IPS-18a (cell line): ENCODE data around the gene CIRBP.
A peak's percentile ranks its signal among the peaks of the same experiment; 100 is the strongest.

Experiments used
- H3K27ac ChIP-seq: one replicate; pipeline ENCODE4 v1.5.1; 2013; ENCODE audit warnings: low read length
- H3K27me3 ChIP-seq: one replicate; pipeline ENCODE4 v1.6.1; 2013; ENCODE audit warnings: mild to moderate bottlenecking, low read length; ENCODE audit not compliant: control insufficient read depth, insufficient read depth
- H3K36me3 ChIP-seq: one replicate; pipeline ENCODE4 v1.6.1; 2013; ENCODE audit warnings: low read depth, low read length; ENCODE audit not compliant: control insufficient read depth
- H3K4me1 ChIP-seq: one replicate; pipeline ENCODE4 v1.6.1; 2013; ENCODE audit warnings: low read depth, low read length; ENCODE audit not compliant: control insufficient read depth
- H3K4me3 ChIP-seq: one replicate; pipeline ENCODE4 v1.5.1; 2013; ENCODE audit warnings: low read length
- H3K9ac ChIP-seq: one replicate; pipeline ENCODE4 v1.6.1; 2013; ENCODE audit warnings: mild to moderate bottlenecking, low read length, moderate library complexity
- H3K9me3 ChIP-seq: one replicate; pipeline ENCODE4 v1.6.1; 2013; ENCODE audit warnings: low read depth, low read length; ENCODE audit not compliant: control insufficient read depth

The CIRBP gene

DNA sequence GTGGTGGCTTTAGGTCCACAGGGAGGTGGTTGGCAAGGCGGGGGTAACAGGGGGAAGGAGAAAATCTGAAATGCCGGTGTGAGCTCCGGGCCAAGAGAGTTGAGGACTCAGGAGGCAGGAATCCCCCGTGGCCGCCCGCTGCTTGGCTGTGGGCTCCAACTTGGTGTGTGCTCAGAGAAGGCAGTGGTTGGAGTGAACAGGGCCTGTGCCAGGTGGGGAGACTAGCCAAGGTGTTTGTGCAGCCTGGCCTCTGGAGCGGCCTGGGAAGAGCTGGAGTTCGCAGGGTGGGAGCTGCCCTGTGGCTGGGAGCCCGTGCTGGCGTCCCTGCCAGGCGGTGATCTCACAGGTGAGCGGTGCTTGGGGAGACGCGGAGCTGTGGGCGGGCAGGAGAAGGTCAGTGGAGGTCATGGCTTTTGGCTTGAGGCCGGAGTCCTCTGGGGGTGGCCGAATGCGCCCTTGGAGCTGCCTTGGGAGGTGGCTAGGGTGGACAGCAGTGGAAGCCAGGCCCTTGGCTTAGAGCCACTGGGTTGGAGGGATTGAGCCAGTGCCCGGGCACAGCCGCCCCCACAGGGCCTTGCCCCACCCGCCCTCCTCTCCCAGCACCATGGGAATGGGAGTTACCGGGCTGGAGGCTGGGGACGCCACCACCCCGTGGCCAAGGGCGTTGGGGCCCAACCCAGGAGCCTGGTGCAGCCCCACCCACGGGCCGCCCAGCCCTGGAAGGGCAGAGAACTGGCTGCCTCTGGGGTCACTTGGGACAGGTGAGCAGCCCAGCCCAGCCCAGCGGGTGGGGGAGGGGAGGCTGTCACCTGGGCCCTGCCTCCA lies 7.1 kb upstream of the CIRBP start:
- Histone ChIP-seq H3K4me1 (peaks cover 44% of the 10 kb centered on the region), H3K27me3 (peaks cover under 1% of the 10 kb centered on the region), H3K27ac (no peak overlapping the region), H3K36me3 (peaks cover 12% of the 10 kb centered on the region), H3K4me3 (peak overlapping the region; percentile 63), H3K9ac (peak overlapping the region; percentile 61), H3K9me3 (no peaks in the 10 kb centered on the region)

DNA sequence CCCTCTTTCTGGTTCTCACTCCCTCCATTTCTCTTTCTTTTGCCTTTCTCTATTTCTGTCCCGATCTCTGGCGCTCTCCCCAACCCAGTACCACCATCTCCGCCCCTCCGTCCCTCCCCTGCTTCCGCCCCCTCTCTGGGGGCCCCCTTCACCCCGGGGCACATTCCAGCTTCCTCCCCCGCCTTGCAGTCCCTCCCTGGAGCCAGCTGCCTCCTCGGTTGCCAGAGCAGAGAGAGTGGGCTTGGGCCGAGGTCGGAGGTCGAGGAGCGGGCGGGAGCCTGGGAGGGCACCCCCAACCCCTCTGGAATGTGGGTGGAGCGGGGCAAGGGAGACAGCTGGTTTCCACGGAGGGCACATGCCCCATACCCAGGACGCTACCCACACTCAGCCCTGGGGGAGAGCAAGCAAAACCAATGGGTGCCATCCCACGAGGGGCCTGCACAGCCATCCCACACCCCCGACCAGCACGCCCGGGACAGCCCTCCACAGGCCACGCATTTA lies 6.5 kb upstream of the CIRBP start:
- peaks cover 7% of the 10 kb centered on the region for H3K27me3 ChIP-seq
- peak overlapping the region; percentile 17 for H3K9ac ChIP-seq
- no peak overlapping the region for H3K27ac ChIP-seq
- peaks cover 45% of the 10 kb centered on the region for H3K4me1 ChIP-seq
- H3K9me3 ChIP-seq = no peaks in the 10 kb centered on the region
- H3K36me3 ChIP-seq = peaks cover 7% of the 10 kb centered on the region
- H3K4me3 ChIP-seq = peak overlapping the region; percentile 63

DNA sequence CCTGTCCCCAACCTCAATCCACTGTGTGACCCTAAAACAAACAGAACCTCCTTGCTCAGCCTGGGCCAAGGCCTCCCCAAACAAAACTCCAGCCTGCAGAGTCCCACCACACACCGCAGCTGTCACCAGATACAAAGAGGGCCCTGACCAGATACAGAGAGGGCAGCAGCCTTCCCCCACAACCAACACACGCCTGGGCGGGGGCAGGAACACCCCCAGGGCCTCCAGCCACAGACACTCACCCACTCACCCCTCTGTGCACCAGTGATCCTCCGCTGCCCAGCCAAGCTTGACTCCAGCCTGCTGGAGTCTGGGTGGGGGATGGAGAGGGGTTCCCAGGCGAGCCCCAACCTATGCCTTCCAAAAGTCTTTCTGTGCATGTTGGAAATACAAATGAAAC lies 5.9 kb upstream of the CIRBP start:
- Histone ChIP-seq H3K36me3 (peaks cover 2% of the 10 kb centered on the region), H3K27me3 (peaks cover 12% of the 10 kb centered on the region), H3K4me1 (peaks cover 50% of the 10 kb centered on the region), H3K27ac (no peak overlapping the region), H3K4me3 (no peak overlapping the region), H3K9me3 (no peaks in the 10 kb centered on the region), H3K9ac (no peak overlapping the region)

DNA sequence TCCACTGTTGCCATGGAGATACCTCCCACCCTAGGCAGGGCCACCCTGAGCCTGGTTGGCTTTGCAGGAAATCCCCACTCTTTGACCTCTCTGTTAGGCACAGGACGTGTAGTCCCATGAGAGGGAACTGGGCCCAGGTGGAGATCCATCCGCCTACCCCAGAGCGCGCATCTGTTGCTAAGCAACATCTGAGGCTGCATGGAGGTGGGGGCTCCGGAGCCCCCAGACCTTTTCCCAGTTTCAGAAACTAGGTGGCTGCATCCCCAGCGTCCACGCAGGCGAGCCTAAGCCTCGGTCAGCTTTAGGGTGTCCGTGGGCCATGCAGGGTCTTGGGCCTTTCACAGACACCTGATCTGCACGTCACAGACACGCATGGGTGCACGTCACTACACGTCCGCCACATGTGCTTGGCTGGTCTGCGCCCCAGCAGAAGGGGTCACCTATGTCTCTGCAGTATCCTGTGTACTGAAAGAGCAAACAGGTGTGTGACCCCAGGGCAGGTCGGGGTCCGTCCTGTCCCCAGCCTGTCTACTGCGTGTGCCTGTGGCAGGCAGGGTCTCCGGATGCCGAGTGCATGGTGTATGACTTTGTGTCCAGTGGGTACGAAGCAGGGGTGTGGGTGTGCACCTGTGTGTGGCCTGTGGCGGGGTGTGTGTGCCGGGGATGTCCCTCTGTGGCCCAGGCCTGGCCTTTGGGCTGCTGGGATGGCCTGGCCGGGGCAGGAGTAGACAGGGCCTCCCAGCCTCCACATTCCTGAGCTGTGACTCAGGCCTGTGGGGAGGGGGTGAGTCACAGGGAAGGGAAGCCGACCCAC lies 4.1 kb upstream of the CIRBP start:
- H3K27me3 ChIP-seq = peaks cover 12% of the 10 kb centered on the region
- H3K9me3 ChIP-seq = no peaks in the 10 kb centered on the region
- H3K27ac ChIP-seq = no peak overlapping the region
- H3K36me3 ChIP-seq = no peaks in the 10 kb centered on the region
- no peak overlapping the region for H3K9ac ChIP-seq
- peaks cover 46% of the 10 kb centered on the region for H3K4me1 ChIP-seq
- peak overlapping the region; percentile 8 for H3K4me3 ChIP-seq

DNA sequence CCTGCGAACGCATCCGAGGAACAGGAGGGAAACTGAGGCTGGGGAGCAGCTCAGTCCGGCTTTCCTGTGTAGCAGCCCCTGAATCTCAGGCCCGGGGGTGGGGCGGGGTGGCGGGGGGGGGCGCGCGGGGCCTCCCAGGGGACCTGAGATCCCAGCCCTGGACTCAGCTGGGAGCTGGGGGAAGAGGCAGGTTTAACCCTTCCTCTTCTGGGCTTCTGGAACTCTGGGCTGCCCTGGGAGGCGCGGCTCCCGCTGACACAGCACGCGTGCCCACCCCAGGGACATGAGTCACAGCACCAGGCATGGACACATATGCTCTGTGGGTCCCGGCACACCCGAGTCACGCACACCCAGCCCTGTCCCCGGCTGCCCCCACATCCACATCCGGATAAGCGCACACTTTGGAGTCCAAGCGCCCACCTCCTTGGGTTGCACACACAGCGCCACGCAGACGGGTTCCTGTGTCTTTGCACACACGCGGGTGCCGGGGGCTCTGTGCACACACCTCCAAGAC lies 3.5 kb upstream of the CIRBP start:
- no peak overlapping the region for H3K27ac ChIP-seq
- H3K9ac ChIP-seq = no peak overlapping the region
- peak overlapping the region; percentile 48 for H3K4me3 ChIP-seq
- peaks cover 12% of the 10 kb centered on the region for H3K27me3 ChIP-seq
- H3K36me3 ChIP-seq = peaks cover 5% of the 10 kb centered on the region
- H3K4me1 ChIP-seq = peaks cover 49% of the 10 kb centered on the region
- H3K9me3 ChIP-seq = no peaks in the 10 kb centered on the region

DNA sequence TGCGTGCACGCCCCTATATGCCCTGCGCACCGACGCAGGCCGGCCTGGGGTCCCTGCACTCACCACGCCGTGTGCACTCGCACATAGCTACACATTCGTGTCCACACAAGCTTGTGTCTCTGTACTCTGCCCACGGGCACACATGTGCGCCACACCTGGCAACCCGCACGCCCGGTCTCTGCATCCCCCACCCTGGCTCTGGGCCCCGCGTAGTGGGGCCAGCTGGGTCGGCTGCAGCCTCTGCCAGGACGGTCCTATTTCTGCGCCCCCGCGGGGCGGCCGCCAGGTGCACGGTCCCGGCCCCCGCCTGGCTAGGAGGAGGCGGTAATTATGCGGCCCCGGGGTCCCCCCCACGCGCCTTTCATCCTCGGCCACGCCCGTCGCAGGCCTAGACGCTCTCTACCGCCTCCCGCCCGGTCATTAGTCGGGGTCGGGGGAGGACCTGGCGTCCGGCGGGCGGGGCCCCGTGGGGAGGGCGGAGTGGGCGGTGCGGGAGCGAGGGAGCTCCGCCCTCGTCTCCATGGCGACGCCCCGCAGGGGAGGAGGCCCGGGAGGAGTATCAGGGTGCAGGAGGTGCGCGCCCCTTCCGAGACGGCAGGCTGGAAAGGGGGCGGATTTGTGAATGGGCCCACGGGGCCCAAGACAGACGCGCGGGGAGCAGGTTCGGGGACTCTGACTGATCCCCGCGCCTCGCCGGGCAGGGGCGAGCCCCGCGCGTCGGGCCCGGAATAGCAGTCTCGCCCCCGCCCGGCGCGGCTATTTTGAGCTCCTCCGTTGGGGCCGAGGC lies 2.8 kb upstream of the CIRBP start:
- Histone ChIP-seq H3K9ac (peak overlapping the region; percentile 32), H3K4me3 (peak overlapping the region; percentile 48), H3K27me3 (peaks cover 12% of the 10 kb centered on the region), H3K4me1 (peaks cover 49% of the 10 kb centered on the region), H3K27ac (no peak overlapping the region), H3K36me3 (peaks cover 11% of the 10 kb centered on the region), H3K9me3 (no peaks in the 10 kb centered on the region)

DNA sequence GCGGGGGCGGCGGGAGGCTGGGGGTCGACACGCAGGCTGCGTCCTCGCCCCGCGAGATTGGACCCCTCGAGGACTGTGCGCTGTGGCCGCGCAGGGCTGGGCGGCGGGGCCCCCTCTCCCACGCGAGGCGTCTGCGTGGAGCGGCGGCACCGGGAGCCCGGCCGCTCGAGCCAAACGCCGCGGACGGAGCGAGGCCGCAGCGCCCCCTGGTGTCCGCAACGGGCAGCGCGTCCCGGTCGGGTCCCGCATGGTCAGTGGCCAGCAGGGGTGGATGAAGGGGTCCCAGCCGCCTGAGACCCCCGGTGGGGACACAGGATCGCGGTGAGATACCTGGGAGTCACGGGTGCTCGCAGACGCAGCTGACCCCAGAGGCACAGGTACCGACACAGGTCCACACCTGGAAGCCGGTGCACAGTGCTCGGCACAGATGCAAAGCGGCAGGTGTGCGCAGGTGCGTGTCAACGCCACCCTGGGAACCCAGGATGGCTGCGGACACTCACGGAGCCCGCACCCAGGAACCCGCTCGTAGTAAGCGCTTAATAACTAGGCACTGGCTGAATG lies 2.1 kb upstream of the CIRBP start:
- H3K4me3 ChIP-seq = peak overlapping the region; percentile 48
- peaks cover 45% of the 10 kb centered on the region for H3K4me1 ChIP-seq
- H3K27ac ChIP-seq = no peak overlapping the region

DNA sequence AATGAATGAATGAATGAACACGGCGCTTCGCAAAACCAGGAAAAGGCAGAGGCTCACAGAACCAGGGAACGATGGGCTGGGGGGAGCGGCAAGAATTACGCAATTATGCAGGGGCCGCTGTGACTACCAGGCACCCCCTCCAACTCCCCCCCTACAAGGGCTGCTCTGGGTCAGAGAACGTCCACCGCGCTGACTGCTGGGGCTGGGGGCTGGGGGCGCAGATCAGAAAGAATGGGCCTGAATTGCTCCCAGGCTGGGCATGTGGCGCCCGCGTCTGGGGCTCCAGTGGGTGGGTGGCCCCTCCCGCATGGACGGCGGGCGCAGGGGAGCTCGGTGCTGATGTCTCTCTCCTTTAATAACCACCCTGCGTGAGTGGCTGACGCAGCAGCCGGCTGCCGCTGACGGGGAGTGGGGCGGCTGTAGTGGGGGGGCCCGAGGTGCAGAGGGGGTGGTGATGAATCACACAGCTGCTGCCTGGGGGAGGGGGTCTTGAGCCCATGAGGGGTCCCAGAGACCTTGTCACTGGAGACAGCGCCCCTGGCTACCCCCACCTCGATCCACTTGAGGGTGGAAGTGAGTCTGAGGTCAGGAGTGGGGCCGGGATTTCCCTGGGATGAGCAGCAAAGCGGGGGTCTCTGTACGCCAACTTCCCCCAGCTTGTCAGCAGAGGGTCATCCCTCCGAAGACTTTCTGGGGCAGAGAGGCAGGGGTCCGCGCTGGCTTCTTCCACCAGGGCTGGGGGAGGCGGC lies 1.5 kb upstream of the CIRBP start:
- Histone ChIP-seq H3K9me3 (no peaks in the 10 kb centered on the region), H3K4me3 (peak overlapping the region; percentile 48), H3K4me1 (peaks cover 38% of the 10 kb centered on the region), H3K27me3 (peaks cover 12% of the 10 kb centered on the region), H3K36me3 (peaks cover 24% of the 10 kb centered on the region), H3K9ac (no peak overlapping the region), H3K27ac (no peak overlapping the region)

More for the DNA sequence above, 2.1 kb upstream of the CIRBP start:
- Histone ChIP-seq H3K36me3 (peaks cover 18% of the 10 kb centered on the region), H3K27me3 (peaks cover 12% of the 10 kb centered on the region), H3K9ac (peak overlapping the region; percentile 32), H3K9me3 (no peaks in the 10 kb centered on the region)

DNA sequence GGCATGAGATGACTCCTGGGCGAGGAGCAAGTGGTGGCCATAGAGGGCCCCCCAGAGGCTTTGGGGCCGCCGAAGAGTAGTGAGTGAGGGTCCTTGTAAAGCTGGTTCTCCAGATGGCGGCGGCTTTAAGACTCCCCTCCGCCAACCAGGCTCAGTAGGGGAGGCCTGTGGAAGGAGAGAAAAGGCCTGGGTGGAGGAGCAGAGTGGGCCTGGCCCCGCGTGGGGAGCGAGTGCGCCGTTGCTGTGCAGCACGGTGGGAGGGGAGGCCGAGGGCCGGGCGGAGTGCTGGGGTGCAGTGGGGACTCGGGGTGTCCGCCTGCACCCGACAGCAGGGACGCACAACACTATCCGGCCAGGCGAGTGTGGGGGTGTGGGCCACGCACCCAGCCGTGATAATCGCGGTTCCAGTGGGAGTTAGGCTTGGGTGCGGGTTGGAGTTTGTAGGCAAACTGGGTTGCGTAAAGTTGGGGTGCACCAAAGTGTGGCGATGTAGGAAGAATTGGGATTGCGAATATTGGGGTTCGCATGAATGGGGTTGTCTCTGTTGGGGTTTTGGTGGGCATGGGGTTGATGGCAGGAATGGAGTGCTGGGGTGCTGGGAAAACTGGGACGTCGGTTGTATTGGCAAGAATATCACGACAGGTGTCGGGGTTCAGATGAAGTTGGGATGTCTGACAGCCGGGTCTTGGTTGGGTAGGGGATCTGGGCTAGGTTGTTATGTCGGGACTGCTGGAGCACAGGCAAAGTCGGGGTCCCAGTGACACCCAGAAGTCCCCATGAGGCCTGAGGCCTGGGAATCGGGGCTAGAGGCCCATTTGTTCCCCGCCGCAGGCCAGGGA lies 687 bp upstream of the CIRBP start:
- Histone ChIP-seq H3K9me3 (no peaks in the 10 kb centered on the region), H3K27ac (no peak overlapping the region), H3K4me1 (peaks cover 33% of the 10 kb centered on the region), H3K4me3 (peak overlapping the region; percentile 29), H3K27me3 (peaks cover 12% of the 10 kb centered on the region), H3K36me3 (peaks cover 32% of the 10 kb centered on the region), H3K9ac (no peak overlapping the region)
